Measurements from ENCODE around the gene APELA.
"Not testable (repeated sequence)": the region's sequence is repeated elsewhere in the genome, so short reads cannot be mapped to it uniquely, and the experiment has no call there.

APELA gene, protein sequence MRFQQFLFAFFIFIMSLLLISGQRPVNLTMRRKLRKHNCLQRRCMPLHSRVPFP

GRCh38 chr4:164876700-164877324 is at the start of gene APELA:
Gene APELA, plus strand, starts transcription at chr4:164877178. Its CDS starts 154 bp downstream, at chr4:164877332.
- DNase-seq: no peak

DNA sequence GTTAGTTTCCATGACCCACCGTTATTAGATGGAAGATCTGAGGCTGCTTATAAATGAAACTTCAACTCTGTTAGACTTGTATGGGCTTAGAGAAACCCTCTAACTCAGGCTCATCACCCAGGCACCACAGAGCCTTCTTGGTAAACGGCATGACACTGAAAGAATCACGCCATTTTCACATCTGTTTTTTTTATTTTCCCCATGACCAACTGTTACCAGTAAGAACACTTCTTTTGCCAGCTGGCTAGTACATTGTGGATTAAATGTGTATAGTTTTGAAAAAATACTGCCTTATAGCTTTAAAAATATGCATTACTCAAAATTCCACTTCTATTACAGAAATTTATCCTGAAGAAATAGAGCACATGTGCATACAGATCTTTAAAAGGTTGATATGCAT is 48.0 kb upstream of the APELA start:
- DNase-seq: no peak

GRCh38 chr4:164846566-164846965 is 30.4 kb upstream of the APELA start:
- no peak for DNase-seq

GRCh38 chr4:164847016-164847415 is 30.0 kb upstream of the APELA start:
- DNase-seq: no peak

DNA sequence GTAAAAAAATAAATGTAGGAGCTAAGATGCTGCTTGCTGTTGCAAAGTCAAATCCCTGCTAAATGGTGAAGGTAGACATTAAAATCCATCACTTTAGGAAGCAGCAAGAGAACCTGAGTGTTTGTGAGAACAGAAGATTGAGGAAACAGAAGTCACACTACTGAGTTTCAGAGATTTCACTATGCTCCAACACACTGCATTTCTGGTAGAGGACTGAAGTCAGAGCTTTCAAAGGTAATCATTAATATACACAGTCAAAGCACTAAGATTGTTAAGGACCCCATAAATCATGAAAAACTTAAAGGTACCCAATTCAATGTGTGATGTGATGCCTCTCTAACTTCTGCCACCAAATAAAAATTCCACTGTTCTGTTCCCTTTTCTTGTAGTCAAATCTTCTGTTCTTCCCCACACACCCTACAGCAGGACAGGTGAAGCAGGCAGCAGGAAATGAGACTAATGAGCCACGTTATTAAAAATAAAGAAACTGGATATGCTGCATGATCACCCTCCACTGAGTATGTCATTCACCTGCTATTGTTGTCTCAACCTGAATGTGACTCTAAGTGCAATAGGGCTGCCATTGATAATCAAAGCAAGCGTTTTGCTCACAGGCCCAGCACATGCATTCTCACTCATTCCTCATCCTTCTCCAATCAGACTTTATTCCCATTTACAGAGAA is 28.9 kb upstream of the APELA start:
- DNase-seq: no peak

DNA sequence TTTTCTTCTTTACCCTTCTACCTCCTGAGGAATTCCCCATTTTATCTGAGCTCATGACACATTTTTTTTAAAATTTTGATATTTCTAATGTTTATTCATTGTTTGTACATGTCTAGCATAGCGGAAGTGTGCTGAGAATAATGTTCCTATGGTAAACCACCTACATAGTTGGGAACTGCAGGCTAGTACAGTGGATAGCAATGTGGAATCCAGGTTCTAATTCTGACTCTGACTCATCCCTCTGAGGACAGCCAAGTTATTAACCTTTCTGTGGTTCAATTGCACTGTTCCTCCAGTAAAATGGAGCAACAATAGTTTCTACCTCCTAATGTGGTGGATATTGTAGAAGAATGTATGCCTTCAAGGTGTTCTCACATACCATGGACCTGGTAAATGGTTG is 20.6 kb upstream of the APELA start:
- no peak for DNase-seq

- DNase-seq: no peak
Observed at GRCh38 chr4:164866817-164867490, 10.0 kb upstream of the APELA start.

- no peak for DNase-seq
Observed at GRCh38 chr4:164871673-164872072, 5.3 kb upstream of the APELA start.

- DNase-seq: no peak
Observed at GRCh38 chr4:164872481-164872880, 4.5 kb upstream of the APELA start.

DNA sequence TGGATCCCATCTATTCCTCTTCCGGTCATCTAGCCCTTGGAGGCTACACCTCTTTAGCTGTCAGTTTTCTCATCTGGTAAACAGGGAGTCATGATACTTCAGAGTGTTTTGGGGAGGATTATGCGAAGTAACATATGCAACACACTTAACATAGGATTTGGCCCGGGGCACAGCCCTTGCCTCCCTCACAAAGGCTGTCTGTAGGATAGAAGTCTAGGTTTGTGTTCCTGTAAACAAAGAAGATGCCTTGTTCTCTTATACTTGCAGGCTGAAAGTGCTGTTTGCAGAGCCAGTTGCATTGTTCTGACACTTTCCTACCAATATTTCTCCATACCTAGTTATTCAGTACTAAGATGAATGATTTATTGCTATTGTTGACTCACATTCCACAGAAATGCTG is 2.2 kb upstream of the APELA start:
- no peak for DNase-seq

- DNase-seq: no peak
Observed at GRCh38 chr4:164880489-164881262, 3.7 kb downstream of the APELA start.

GRCh38 chr4:164888096-164888715 is 11.2 kb downstream of the APELA start:
- no peak for DNase-seq

- no peak for DNase-seq
Observed at GRCh38 chr4:164890691-164891090, 13.7 kb downstream of the APELA start.

- no peak for DNase-seq
Observed at GRCh38 chr4:164892018-164892417, 15.0 kb downstream of the APELA start.

DNA sequence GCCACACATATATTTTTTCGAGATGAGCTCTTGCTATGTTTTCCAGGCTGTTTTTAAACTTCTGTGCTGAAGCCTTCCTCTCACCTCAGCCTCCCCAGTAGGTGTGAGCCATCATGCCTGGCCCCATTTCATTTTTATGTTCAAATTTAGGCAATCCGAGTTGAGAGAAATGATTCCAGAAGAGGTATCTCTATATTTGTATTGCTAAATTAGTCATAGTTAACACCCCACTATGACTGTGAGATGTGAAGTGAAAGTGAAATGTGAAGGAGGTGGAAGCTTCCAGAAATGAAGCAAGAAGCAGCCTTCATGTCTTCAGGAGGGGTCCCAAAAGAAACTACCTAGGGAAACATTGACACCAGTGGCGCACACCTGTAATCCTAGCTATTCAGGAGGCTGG is 17.7 kb downstream of the APELA start:
- no peak for DNase-seq

DNA sequence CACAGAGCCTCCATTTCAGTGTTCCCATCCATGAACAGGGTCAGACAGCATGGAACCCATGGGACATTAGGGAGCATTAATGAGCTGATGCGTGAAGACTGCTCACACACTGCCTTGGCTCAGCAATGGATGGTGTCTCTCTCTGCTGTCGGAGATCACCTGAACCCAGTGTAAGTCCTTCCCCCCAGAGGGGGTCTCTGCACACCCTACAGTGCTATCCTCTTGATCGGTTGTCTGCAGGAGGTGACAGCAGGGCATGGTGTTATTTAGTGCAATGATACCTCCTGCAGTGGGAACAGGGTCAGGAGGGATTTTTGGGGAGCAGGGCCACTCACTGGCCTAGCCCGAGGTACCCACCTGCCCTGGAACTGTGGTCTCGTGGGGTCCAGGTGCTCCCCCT is 25.6 kb downstream of the APELA start:
- no peak for DNase-seq

DNA sequence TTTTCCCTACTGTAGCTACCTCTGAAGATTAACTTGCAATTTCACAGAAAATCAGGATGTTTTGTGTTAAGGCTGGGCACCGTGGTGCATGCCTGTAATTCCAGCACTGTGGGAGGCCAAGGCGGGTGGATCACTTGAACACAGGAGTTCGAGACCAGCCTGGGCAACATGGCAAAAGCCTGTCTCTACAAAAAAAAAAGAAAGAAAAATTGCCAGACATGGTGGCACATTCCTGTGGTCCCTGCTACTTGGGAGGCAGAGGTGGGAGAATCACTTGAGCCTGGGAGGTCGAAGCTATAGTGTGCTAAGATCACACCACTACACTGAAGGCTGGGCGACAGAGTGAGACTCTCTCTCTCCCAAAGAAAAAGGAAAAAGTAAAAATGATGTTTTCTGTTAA is 27.4 kb downstream of the APELA start:
- no peak for DNase-seq

GRCh38 chr4:164904941-164905340 is 28.0 kb downstream of the APELA start:
- no peak for DNase-seq

- no peak for DNase-seq
Observed at GRCh38 chr4:164906368-164906767, 29.4 kb downstream of the APELA start.

GRCh38 chr4:164913506-164913905 is 36.5 kb downstream of the APELA start:
- not testable (repeated sequence) for DNase-seq

- DNase-seq: no peak
Observed at GRCh38 chr4:164918956-164919355, 42.0 kb downstream of the APELA start.

DNA sequence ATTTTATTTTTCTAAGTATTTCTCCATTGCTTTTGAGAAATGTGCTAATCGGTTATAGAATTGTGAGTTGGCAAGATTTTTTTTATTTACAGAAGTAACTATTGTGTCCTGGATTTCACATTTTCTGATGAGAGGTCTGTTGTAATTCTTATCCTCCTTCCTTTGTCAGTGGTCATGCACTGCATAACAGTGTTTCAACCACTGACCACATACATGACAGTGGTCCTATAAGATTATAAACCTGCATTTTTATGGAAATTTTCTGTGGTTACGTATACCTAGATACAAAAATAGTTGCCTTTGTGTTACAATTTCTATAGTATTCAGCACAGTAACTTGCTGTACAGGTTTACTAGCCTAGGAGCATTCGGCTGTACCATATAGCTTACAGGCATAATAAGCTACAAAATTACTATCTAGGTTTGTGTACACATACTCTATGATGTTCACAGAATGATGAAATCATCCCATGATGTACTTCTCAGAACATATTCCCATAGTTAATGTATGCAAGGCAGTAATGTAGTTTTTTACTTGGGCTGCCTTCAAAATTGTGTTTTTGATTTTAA is 47.8 kb downstream of the APELA start:
- no peak for DNase-seq

- DNase-seq: no peak
Observed at GRCh38 chr4:164926301-164926700, 49.3 kb downstream of the APELA start.

All from GOT3 (cell line).